ENCODE results near the gene R3HDML. TPM values are rescaled to one million over a fixed set of nuclear protein-coding genes. Genes with fewer than 3 reads are reported as not detected.

The R3HDML gene
- total and polyA plus RNA-seq, 9 of the 15 experiments (the other 6 are each of a cell fraction or from before 2014, with no cell fraction given), result not detected

DNA sequence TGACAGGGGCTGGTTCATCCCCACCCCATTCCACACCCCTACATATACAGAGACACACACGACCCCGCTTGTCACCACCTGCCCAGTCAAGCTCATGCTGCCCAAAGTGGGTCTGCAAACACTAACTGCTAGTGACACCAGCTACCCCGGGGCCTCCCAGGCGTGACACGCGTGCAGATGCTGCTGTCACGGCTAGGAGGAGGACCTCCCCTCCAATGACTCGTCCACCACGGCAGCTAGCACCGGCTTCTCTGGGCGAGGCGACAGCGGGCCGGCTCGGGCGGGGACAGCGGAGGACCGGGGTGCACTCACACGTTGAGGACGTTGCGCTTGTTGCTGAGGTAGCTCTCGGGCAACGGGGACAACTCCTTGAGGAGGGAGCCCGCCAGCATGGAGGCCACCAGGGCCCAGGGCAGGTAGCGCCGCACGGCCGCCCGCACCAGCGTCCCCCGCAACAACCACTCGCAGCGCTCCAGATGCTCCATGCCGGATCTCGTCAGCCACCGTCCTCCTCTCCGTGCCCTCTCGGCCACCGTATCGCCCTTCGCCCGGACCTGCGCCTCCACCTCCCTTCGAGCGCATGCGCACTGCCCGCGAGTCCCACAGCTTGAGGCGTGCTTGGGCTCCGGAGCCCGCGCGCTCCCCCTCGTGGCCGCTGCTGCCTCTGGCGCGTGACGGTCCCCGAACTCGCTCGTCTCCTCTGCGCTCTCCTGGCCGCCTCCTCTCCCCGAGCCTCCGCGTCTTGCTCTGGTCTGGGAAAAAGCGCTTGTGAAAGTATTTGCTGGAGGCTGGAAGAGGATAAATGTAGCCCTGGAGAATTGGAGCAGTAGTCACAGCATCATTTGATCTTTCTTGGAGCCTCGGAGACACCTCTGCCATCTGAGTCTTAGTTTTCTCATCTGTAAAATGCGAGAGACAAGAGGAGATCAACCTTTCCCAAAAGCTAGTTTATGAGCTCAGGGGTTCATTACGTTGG is 25.9 kb upstream of the R3HDML start, which contains the start of gene FITM2 (continued):
- TF ChIP-seq, protein P1, sequence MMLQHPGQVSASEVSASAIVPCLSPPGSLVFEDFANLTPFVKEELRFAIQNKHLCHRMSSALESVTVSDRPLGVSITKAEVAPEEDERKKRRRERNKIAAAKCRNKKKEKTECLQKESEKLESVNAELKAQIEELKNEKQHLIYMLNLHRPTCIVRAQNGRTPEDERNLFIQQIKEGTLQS (IDR thresholded peaks at IDR 0.05), result no peak
- TF ChIP-seq, protein P1 (CRISPR knock-in tag; conservative IDR thresholded peaks at IDR 0.05), result no peak
- TF ChIP-seq HSF4 (CRISPR knock-in tag; IDR thresholded peaks at IDR 0.05; ENCODE audit: borderline replicate concordance) (no peak), ZNF232 (CRISPR knock-in tag; IDR thresholded peaks at IDR 0.05) (no peak), FOXK2 (conservative IDR thresholded peaks at IDR 0.05 in 1 of 2, IDR thresholded peaks at IDR 0.05 in 1 of 2; ENCODE audit: low read depth in 2 of 2) (no peak; a peak in 1 of 4 replicates), RAD21 (CRISPR knock-in tag; conservative IDR thresholded peaks at IDR 0.05 in 1 of 2, IDR thresholded peaks at IDR 0.05 in 1 of 2) (peak; percentile 89), SP2 (IDR thresholded peaks at IDR 0.05; ENCODE audit: extremely low read depth, low read depth, low read length, poor library complexity, severe bottlenecking) (no peak), RAD51 (IDR thresholded peaks at IDR 0.05; ENCODE audit: borderline replicate concordance, low read depth) (no peak), SPI1 (IDR thresholded peaks at IDR 0.05; ENCODE audit: borderline replicate concordance, low read depth, low read length) (no peak), ZNF41 (CRISPR knock-in tag; conservative IDR thresholded peaks at IDR 0.05) (no peak), ASH1L (IDR thresholded peaks at IDR 0.05; ENCODE audit: borderline replicate concordance, low read depth, partially characterized antibody) (no peak), RBM15 (IDR thresholded peaks at IDR 0.05; ENCODE audit: insufficient read depth, low read length) (no peak), CTBP1 (IDR thresholded peaks at IDR 0.05; ENCODE audit: borderline replicate concordance) (peak; percentile 86), PURB (CRISPR knock-in tag; IDR thresholded peaks at IDR 0.05; ENCODE audit: low read depth) (no peak), CHD2 (IDR thresholded peaks at IDR 0.05; ENCODE audit: low read depth, low read length) (no peak), ZNF175 (CRISPR knock-in tag; IDR thresholded peaks at IDR 0.05; ENCODE audit: low read depth) (no peak), JUND (IDR thresholded peaks at IDR 0.05; ENCODE audit: borderline replicate concordance, low read depth, low read length) (no peak), JUND (tag; IDR thresholded peaks at IDR 0.05; ENCODE audit: borderline replicate concordance, low read depth, low read length) (no peak), PHF8 (IDR thresholded peaks at IDR 0.05; ENCODE audit: borderline replicate concordance, low read length) (peak; percentile 66; the same call in 1 of the 2 replicates), NFRKB (IDR thresholded peaks at IDR 0.05; ENCODE audit: low read depth) (no peak)
- TF ChIP-seq, protein P2, sequence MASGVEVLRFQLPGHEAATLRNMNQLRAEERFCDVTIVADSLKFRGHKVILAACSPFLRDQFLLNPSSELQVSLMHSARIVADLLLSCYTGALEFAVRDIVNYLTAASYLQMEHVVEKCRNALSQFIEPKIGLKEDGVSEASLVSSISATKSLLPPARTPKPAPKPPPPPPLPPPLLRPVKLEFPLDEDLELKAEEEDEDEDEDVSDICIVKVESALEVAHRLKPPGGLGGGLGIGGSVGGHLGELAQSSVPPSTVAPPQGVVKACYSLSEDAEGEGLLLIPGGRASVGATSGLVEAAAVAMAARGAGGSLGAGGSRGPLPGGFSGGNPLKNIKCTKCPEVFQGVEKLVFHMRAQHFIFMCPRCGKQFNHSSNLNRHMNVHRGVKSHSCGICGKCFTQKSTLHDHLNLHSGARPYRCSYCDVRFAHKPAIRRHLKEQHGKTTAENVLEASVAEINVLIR (CRISPR knock-in tag; IDR thresholded peaks at IDR 0.05), result no peak
- TF ChIP-seq, protein P3, sequence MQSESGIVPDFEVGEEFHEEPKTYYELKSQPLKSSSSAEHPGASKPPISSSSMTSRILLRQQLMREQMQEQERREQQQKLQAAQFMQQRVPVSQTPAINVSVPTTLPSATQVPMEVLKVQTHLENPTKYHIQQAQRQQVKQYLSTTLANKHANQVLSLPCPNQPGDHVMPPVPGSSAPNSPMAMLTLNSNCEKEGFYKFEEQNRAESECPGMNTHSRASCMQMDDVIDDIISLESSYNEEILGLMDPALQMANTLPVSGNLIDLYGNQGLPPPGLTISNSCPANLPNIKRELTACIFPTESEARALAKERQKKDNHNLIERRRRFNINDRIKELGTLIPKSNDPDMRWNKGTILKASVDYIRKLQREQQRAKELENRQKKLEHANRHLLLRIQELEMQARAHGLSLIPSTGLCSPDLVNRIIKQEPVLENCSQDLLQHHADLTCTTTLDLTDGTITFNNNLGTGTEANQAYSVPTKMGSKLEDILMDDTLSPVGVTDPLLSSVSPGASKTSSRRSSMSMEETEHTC (IDR thresholded peaks at IDR 0.05), result peak; percentile 86

Data from K562 (cell line).